Measurements from ENCODE around the gene NMNAT3. TPM values are rescaled to one million over a fixed set of nuclear protein-coding genes. Genes with fewer than 3 reads are reported as not detected.
"Not testable (repeated sequence)": the region's sequence is repeated elsewhere in the genome, so short reads cannot be mapped to it uniquely, and the experiment has no call there.

The NMNAT3 gene
- total and polyA plus RNA-seq, 4 donors, result 1.9 to 19.7 (median 2.9) TPM

DNA sequence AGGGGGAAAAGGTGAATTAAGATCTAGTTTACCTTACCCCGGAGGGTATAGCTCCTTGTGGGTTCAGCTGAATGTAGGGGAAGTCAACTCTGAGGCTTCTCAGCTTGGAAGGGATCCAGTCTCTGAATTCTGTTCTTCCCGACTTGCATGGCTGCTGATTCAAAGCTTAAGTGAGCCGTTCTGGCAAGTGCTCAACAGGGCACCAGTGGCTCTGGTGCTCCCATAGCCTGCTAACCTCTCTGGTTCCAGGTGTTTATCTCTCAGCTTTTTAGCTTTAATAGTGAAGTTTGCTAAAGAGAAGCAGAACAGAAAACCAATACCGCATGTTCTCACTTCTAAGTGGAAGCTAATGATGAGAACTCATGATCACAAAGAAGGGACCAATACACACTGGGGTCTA lies 92.0 kb downstream of the NMNAT3 start:
- Histone ChIP-seq H3K27ac (ENCODE audit: low read depth in 1 of 2, low read length in 2 of 2) (no peak overlapping the region), H3K27me3 (ENCODE audit: control insufficient read depth in 4 of 4, insufficient read depth in 4 of 4, low read length in 3 of 4) (no peaks in the 10 kb centered on the region), H3K36me3 (ENCODE audit: control insufficient read depth in 4 of 4, insufficient read depth in 3 of 4, low read depth in 1 of 4, low read length in 3 of 4) (no peaks in the 10 kb centered on the region), H3K4me3 (ENCODE audit: low read depth in 1 of 3, low read length in 3 of 3) (no peak overlapping the region), H3K9ac (ENCODE audit: low read depth in 1 of 2, low read length in 2 of 2) (no peak overlapping the region), H3K4me1 (ENCODE audit: control insufficient read depth in 4 of 4, insufficient read depth in 4 of 4, low read length in 3 of 4) (no peaks in the 10 kb centered on the region), H3K9me3 (ENCODE audit: control insufficient read depth in 4 of 4, low read length in 3 of 4) (no peaks in the 10 kb centered on the region)
- WGBS, result 83% methylated on average over 4 of the region's 4 CpGs
- DNase-seq (ENCODE audit: low spot score), result no peak
- TF ChIP-seq HNF4G (IDR thresholded peaks at IDR 0.05), result no peak
- no peak for TF ChIP-seq EGR1 (IDR thresholded peaks at IDR 0.05; ENCODE audit: low read depth in 2 of 2)
- TF ChIP-seq, protein P1, sequence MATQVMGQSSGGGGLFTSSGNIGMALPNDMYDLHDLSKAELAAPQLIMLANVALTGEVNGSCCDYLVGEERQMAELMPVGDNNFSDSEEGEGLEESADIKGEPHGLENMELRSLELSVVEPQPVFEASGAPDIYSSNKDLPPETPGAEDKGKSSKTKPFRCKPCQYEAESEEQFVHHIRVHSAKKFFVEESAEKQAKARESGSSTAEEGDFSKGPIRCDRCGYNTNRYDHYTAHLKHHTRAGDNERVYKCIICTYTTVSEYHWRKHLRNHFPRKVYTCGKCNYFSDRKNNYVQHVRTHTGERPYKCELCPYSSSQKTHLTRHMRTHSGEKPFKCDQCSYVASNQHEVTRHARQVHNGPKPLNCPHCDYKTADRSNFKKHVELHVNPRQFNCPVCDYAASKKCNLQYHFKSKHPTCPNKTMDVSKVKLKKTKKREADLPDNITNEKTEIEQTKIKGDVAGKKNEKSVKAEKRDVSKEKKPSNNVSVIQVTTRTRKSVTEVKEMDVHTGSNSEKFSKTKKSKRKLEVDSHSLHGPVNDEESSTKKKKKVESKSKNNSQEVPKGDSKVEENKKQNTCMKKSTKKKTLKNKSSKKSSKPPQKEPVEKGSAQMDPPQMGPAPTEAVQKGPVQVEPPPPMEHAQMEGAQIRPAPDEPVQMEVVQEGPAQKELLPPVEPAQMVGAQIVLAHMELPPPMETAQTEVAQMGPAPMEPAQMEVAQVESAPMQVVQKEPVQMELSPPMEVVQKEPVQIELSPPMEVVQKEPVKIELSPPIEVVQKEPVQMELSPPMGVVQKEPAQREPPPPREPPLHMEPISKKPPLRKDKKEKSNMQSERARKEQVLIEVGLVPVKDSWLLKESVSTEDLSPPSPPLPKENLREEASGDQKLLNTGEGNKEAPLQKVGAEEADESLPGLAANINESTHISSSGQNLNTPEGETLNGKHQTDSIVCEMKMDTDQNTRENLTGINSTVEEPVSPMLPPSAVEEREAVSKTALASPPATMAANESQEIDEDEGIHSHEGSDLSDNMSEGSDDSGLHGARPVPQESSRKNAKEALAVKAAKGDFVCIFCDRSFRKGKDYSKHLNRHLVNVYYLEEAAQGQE (IDR thresholded peaks at IDR 0.05), result no peak
- TF ChIP-seq, protein P2, sequence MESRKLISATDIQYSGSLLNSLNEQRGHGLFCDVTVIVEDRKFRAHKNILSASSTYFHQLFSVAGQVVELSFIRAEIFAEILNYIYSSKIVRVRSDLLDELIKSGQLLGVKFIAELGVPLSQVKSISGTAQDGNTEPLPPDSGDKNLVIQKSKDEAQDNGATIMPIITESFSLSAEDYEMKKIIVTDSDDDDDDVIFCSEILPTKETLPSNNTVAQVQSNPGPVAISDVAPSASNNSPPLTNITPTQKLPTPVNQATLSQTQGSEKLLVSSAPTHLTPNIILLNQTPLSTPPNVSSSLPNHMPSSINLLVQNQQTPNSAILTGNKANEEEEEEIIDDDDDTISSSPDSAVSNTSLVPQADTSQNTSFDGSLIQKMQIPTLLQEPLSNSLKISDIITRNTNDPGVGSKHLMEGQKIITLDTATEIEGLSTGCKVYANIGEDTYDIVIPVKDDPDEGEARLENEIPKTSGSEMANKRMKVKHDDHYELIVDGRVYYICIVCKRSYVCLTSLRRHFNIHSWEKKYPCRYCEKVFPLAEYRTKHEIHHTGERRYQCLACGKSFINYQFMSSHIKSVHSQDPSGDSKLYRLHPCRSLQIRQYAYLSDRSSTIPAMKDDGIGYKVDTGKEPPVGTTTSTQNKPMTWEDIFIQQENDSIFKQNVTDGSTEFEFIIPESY (IDR thresholded peaks at IDR 0.05), result no peak
- no peak for TF ChIP-seq HNF4A (conservative IDR thresholded peaks at IDR 0.05)
- no peak for TF ChIP-seq RXRA (IDR thresholded peaks at IDR 0.05)
- no peak for TF ChIP-seq TAF1 (conservative IDR thresholded peaks at IDR 0.05)
- no peak for TF ChIP-seq FOXA2 (IDR thresholded peaks at IDR 0.05)

DNA sequence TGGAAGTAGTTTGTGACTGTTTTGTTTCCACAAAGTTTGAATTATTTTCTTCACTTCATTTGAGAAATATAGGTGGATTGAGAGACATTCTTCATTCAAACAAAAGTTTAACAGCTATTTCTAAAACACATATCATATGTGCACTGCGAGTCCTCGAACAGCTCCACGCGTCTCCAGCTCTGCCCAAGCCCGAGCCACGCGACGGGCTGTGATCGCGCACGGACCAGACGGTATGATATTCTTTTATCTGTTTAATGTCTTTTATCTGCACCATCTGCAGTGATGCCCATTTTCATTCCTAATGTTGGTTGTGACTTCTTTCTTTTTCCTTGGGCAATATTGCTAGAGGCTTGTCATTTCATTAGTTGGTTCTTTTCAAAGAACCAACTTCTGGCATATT lies 94.1 kb downstream of the NMNAT3 start:
- H3K27me3 ChIP-seq (ENCODE audit: control insufficient read depth in 4 of 4, insufficient read depth in 4 of 4, low read length in 3 of 4); H3K36me3 ChIP-seq (ENCODE audit: control insufficient read depth in 4 of 4, insufficient read depth in 3 of 4, low read depth in 1 of 4, low read length in 3 of 4); H3K4me1 ChIP-seq (ENCODE audit: control insufficient read depth in 4 of 4, insufficient read depth in 4 of 4, low read length in 3 of 4); H3K4me3 ChIP-seq (ENCODE audit: low read depth in 1 of 3, low read length in 3 of 3); H3K9ac ChIP-seq (ENCODE audit: low read depth in 1 of 2, low read length in 2 of 2); H3K9me3 ChIP-seq (ENCODE audit: control insufficient read depth in 4 of 4, low read length in 3 of 4); H3K27ac ChIP-seq (ENCODE audit: low read depth in 1 of 2, low read length in 2 of 2); DNase-seq (ENCODE audit: low spot score): not testable (repeated sequence)
- 98% methylated on average over 12 of the region's 12 CpGs for whole genome bisulfite sequencing

DNA sequence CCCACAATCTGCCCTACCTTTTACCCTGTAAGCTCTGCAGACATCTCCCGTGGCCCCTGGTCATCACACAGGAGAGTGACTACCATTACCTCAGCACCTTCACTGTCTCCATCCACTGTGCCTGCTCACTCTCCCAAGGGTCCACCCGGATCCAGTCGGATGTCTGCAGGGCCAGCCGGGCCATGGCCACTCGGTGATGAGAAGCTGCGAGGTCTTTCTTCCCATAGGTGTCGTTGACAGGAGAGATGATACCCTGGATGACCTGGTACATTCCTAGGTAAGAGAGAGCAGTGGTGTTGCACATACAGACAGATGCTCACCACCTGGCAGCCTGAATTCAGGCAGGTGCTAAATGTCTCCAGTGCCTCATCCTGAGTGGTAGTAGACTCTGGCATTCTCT lies 99.0 kb downstream of the NMNAT3 start:
- TF ChIP-seq EGR1 (IDR thresholded peaks at IDR 0.05; ENCODE audit: low read depth in 2 of 2) (no peak), JUND (IDR thresholded peaks at IDR 0.05) (no peak), SP1 (IDR thresholded peaks at IDR 0.05) (no peak), NR2F2 (IDR thresholded peaks at IDR 0.05) (no peak), HNF4A (conservative IDR thresholded peaks at IDR 0.05) (no peak)
- TF ChIP-seq, protein P3, sequence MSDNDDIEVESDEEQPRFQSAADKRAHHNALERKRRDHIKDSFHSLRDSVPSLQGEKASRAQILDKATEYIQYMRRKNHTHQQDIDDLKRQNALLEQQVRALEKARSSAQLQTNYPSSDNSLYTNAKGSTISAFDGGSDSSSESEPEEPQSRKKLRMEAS (IDR thresholded peaks at IDR 0.05), result no peak
- TF ChIP-seq, protein P1 (IDR thresholded peaks at IDR 0.05), result no peak
- TF ChIP-seq, protein P4, sequence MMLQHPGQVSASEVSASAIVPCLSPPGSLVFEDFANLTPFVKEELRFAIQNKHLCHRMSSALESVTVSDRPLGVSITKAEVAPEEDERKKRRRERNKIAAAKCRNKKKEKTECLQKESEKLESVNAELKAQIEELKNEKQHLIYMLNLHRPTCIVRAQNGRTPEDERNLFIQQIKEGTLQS (IDR thresholded peaks at IDR 0.05), result no peak
- H3K27ac ChIP-seq (ENCODE audit: low read depth in 1 of 2, low read length in 2 of 2), result no peak overlapping the region
- H3K9me3 ChIP-seq (ENCODE audit: control insufficient read depth in 4 of 4, low read length in 3 of 4), result no peaks in the 10 kb centered on the region
- H3K36me3 ChIP-seq (ENCODE audit: control insufficient read depth in 4 of 4, insufficient read depth in 3 of 4, low read depth in 1 of 4, low read length in 3 of 4), result peaks cover 0 to 4% (median 0%) of the 10 kb centered on the region in 4 donors
- no peak overlapping the region for H3K4me3 ChIP-seq (ENCODE audit: low read depth in 1 of 3, low read length in 3 of 3)
- H3K27me3 ChIP-seq (ENCODE audit: control insufficient read depth in 4 of 4, insufficient read depth in 4 of 4, low read length in 3 of 4), result no peaks in the 10 kb centered on the region
- 97% methylated on average over 7 of the region's 7 CpGs for WGBS
- no peak overlapping the region for H3K9ac ChIP-seq (ENCODE audit: low read depth in 1 of 2, low read length in 2 of 2)
- no peak for DNase-seq (ENCODE audit: low spot score)
- H3K4me1 ChIP-seq (ENCODE audit: control insufficient read depth in 4 of 4, insufficient read depth in 4 of 4, low read length in 3 of 4), result peaks cover 0 to 8% (median 5%) of the 10 kb centered on the region in 4 donors
